Endodermal cell (in vitro differentiated cells): ENCODE data around the gene PGM5. TPM values are rescaled to one million over a fixed set of nuclear protein-coding genes. Genes with fewer than 3 reads are reported as not detected.

Experiments used
- DNase-seq: peaks from one replicate; pipeline ENCODE4 v3.0.0-alpha.2; 2017
- H3K27ac ChIP-seq: 2 replicates; pipeline ENCODE4 v1.5.1; 2013; ENCODE audit warnings: mild to moderate bottlenecking, low read depth, low read length, moderate library complexity
- H3K27me3 ChIP-seq: 2 replicates; pipeline ENCODE4 v1.6.1; 2013; ENCODE audit warnings: mild to moderate bottlenecking, low read length, moderate library complexity; ENCODE audit not compliant: insufficient read depth, control insufficient read depth, poor library complexity, severe bottlenecking
- H3K36me3 ChIP-seq: 2 replicates; pipeline ENCODE4 v1.7.0; 2013; ENCODE audit warnings: mild to moderate bottlenecking, low read length, moderate library complexity; ENCODE audit not compliant: control insufficient read depth, insufficient read depth
- H3K4me1 ChIP-seq: one replicate; pipeline ENCODE4 v1.7.0; 2013; ENCODE audit warnings: low read length; ENCODE audit not compliant: control insufficient read depth, insufficient read depth
- H3K4me3 ChIP-seq: 2 replicates; pipeline ENCODE4 v1.5.1; 2013; ENCODE audit warnings: mild to moderate bottlenecking, low read length, moderate library complexity
- H3K9ac ChIP-seq: 2 replicates; pipeline ENCODE4 v1.6.1; 2013; ENCODE audit warnings: mild to moderate bottlenecking, low read length, moderate library complexity; ENCODE audit not compliant: poor library complexity, severe bottlenecking; ENCODE audit errors: extremely low read depth
- H3K9me3 ChIP-seq: 2 replicates; pipeline ENCODE4 v1.6.1; 2013; ENCODE audit warnings: mild to moderate bottlenecking, low read length, moderate library complexity; ENCODE audit not compliant: control insufficient read depth
- H3K27ac Mint-ChIP-seq: 2 replicates; pipeline ENCODE4 v1.8.0; 2020; ENCODE audit warnings: mixed read lengths
- H3K27me3 Mint-ChIP-seq: 2 replicates; pipeline ENCODE4 v1.8.0; 2021; ENCODE audit warnings: mild to moderate bottlenecking, mixed read lengths; ENCODE audit not compliant: insufficient read depth
- H3K36me3 Mint-ChIP-seq: 2 replicates; pipeline ENCODE4 v1.8.0; 2020; ENCODE audit warnings: low read depth, mixed read lengths
- H3K4me1 Mint-ChIP-seq: 2 replicates; pipeline ENCODE4 v1.8.0; 2020; ENCODE audit warnings: mixed read lengths
- H3K4me3 Mint-ChIP-seq: 2 replicates; pipeline ENCODE4 v1.8.0; 2020; ENCODE audit warnings: mild to moderate bottlenecking, moderate library complexity, mixed read lengths
- H3K9me3 Mint-ChIP-seq: 2 replicates; pipeline ENCODE4 v1.8.0; 2020; ENCODE audit warnings: mild to moderate bottlenecking, mixed read lengths
- CTCF ChIP-seq: fragments of 200-600 bp; sonication (generic); conservative IDR thresholded peaks from 2 replicates; pipeline ENCODE4 v1.5.0; 2021; ENCODE audit warnings: antibody characterized with exemption, mild to moderate bottlenecking
- WGBS, 2 experiments: methylation state at CpG; one replicate each; pipeline versions ENCODE4 v1.1.5 to v1.1.7; 2013; ENCODE audit warnings: missing lambda C conversion rate in 2 of 2, mixed read lengths in 1 of 2; ENCODE audit not compliant: insufficient coverage in 1 of 2, insufficient read length in 1 of 2; 5-methylcytosine and 5-hydroxymethylcytosine counted together
- total RNA-seq, 2 donors: library from RNA; stranded (reverse); fragmentation: NEBNext Ultra II Directional in 1 of 2; extraction: Animal tissue kit (Norgen Biotek cat#: 25700) in 1 of 2; gene quantifications; 2 replicates in 1 of 2; 3 replicates in 1 of 2; pipeline ENCODE4 v1.2.1, GENCODE V29; 2021

The PGM5 gene
- total RNA-seq, 2 donors from 2014 or later, result 0.33 to 0.64 TPM

DNA sequence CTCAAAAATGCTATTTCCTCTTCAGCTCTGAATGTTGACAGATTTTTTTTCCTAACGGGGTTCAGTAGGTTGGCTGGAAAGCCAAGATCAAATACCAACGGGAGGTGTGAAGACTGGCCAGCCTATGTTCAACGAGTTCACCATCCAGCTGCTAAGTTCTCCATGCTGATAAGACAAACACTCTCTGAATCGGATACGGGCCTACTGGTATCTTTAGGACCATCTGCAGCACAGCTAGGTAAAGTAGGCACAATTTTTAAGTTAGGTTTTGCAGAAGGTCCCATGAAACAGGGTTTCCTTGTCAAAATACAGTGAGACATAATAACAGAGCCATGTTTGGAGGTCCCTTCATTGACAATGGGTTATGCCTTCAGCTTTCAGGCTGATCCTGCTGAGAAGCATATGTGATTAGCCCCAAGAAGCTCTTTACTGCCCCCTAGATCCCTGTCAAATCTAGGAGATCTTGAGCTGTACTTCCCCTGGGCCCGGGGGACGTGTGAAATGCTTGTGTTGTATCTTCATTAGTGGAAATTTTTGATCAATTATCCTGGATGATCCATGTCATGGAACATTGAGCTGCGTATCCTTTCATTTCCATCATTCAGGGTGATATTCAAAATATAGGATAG, 60.6 kb downstream of the PGM5 start:
- H3K27me3 Mint-ChIP-seq, result peaks cover 25% of the 10 kb centered on the region
- no peaks in the 10 kb centered on the region for H3K36me3 ChIP-seq
- TF ChIP-seq CTCF, result peak; percentile 77
- no peak overlapping the region for H3K9ac ChIP-seq
- no peak overlapping the region for H3K27ac Mint-ChIP-seq
- no peaks in the 10 kb centered on the region for H3K36me3 Mint-ChIP-seq
- DNase-seq, result peak; percentile 65
- peaks cover 10% of the 10 kb centered on the region for H3K4me1 ChIP-seq
- 87 to 100% methylated on average over 2 to 8 of the region's 8 CpGs for WGBS, 2 experiments
- H3K4me1 Mint-ChIP-seq, result peaks cover 32% of the 10 kb centered on the region
- H3K27me3 ChIP-seq, result no peaks in the 10 kb centered on the region
- H3K27ac ChIP-seq, result no peak overlapping the region
- H3K4me3 ChIP-seq, result no peak overlapping the region
- no peak overlapping the region for H3K4me3 Mint-ChIP-seq
- H3K9me3 ChIP-seq, result no peaks in the 10 kb centered on the region
- no peaks in the 10 kb centered on the region for H3K9me3 Mint-ChIP-seq

- DNase-seq, result no peak
- TF ChIP-seq CTCF, result peak; percentile 7
- Mint-ChIP-seq H3K27ac (peak overlapping the region; percentile 0), H3K4me3 (no peak overlapping the region), H3K27me3 (peaks cover 29% of the 10 kb centered on the region), H3K4me1 (peaks cover 32% of the 10 kb centered on the region), H3K9me3 (peaks cover 2% of the 10 kb centered on the region), H3K36me3 (no peaks in the 10 kb centered on the region)
- WGBS, 2 experiments, result 72 to 86% methylated on average over 1 to 3 of the region's 3 CpGs
- no peaks in the 10 kb centered on the region for H3K36me3 ChIP-seq
- H3K9ac ChIP-seq, result no peak overlapping the region
- no peak overlapping the region for H3K4me3 ChIP-seq
- H3K4me1 ChIP-seq, result peaks cover 10% of the 10 kb centered on the region
- no peaks in the 10 kb centered on the region for H3K9me3 ChIP-seq
- H3K27ac ChIP-seq, result no peak overlapping the region
- no peaks in the 10 kb centered on the region for H3K27me3 ChIP-seq
These were observed 61.4 kb downstream of the PGM5 start for GRCh38 chr9:68417762-68418161.

GRCh38 chr9:68418259-68418845, 61.9 kb downstream of the PGM5 start:
- Histone ChIP-seq H3K4me1 (peaks cover 10% of the 10 kb centered on the region), H3K9me3 (no peaks in the 10 kb centered on the region), H3K9ac (no peak overlapping the region), H3K36me3 (no peaks in the 10 kb centered on the region), H3K27ac (no peak overlapping the region), H3K27me3 (peaks cover 2% of the 10 kb centered on the region), H3K4me3 (peak overlapping the region; percentile 23)
- peaks cover 32% of the 10 kb centered on the region for H3K4me1 Mint-ChIP-seq
- peaks cover 35% of the 10 kb centered on the region for H3K27me3 Mint-ChIP-seq
- peaks cover 3% of the 10 kb centered on the region for H3K9me3 Mint-ChIP-seq
- no peaks in the 10 kb centered on the region for H3K36me3 Mint-ChIP-seq
- DNase-seq, result peak; percentile 52
- WGBS, 2 experiments, result 76 to 81% methylated on average over 7 to 10 of the region's 11 CpGs
- H3K27ac Mint-ChIP-seq, result peak overlapping the region; percentile 60
- H3K4me3 Mint-ChIP-seq, result no peak overlapping the region
- no peak for TF ChIP-seq CTCF
